Activated T-cell treated with anti-CD3 and anti-CD28 coated beads for 1 hour (primary cell): ENCODE results near the gene ENTPD8.
"Not testable (repeated sequence)": the region's sequence is repeated elsewhere in the genome, so short reads cannot be mapped to it uniquely, and the experiment has no call there.

Experiments used
- DNase-seq: peaks from one replicate; pipeline ENCODE4 v3.0.0-alpha.2; 2020; ENCODE audit warnings: low read depth

The ENTPD8 gene

GRCh38 chr9:137411645-137412380 is 29.3 kb downstream of the ENTPD8 start:
- no peak for DNase-seq

GRCh38 chr9:137411260-137411644 is 29.9 kb downstream of the ENTPD8 start:
- DNase-seq, result no peak

GRCh38 chr9:137410891-137411249 is 30.3 kb downstream of the ENTPD8 start:
- DNase-seq, result no peak

- not testable (repeated sequence) for DNase-seq
Observed at GRCh38 chr9:137410236-137410890, 30.8 kb downstream of the ENTPD8 start.

GRCh38 chr9:137409515-137409914 is 31.6 kb downstream of the ENTPD8 start:
- DNase-seq, result no peak

- DNase-seq, result no peak
Observed at GRCh38 chr9:137408651-137409405, 32.3 kb downstream of the ENTPD8 start.

GRCh38 chr9:137407590-137408300 is 33.4 kb downstream of the ENTPD8 start:
- no peak for DNase-seq

- peak; percentile 55 for DNase-seq
Observed at GRCh38 chr9:137406876-137407589, 34.1 kb downstream of the ENTPD8 start.

GRCh38 chr9:137406085-137406760 is 34.9 kb downstream of the ENTPD8 start:
- DNase-seq, result no peak

- DNase-seq, result no peak
Observed at GRCh38 chr9:137405677-137406081, 35.5 kb downstream of the ENTPD8 start.

GRCh38 chr9:137404961-137405567 is 36.1 kb downstream of the ENTPD8 start:
- DNase-seq, result no peak

- DNase-seq, result no peak
Observed at GRCh38 chr9:137403269-137403668, 37.9 kb downstream of the ENTPD8 start.

GRCh38 chr9:137402746-137403145 is 38.4 kb downstream of the ENTPD8 start:
- DNase-seq, result no peak

GRCh38 chr9:137398561-137399468 is 42.3 kb downstream of the ENTPD8 start:
- DNase-seq, result no peak

GRCh38 chr9:137397675-137398423 is 43.3 kb downstream of the ENTPD8 start:
- DNase-seq, result no peak

- no peak for DNase-seq
Observed at GRCh38 chr9:137396634-137397367, 44.4 kb downstream of the ENTPD8 start.

GRCh38 chr9:137396227-137396626 is 44.9 kb downstream of the ENTPD8 start:
- no peak for DNase-seq

GRCh38 chr9:137395666-137396010 is 45.5 kb downstream of the ENTPD8 start:
- no peak for DNase-seq
